Measurements from ENCODE around the gene TMEM119. TPM values are rescaled to one million over a fixed set of nuclear protein-coding genes. Genes with fewer than 3 reads are reported as not detected.

Gene TMEM119
- total and polyA plus RNA-seq, 2 experiments from 2014 or later, result 55.5 to 93.2 TPM

- Histone ChIP-seq H3K9ac (peak overlapping the region; percentile 69), H3K4me2 (ENCODE audit: unreplicated experiment) (peak overlapping the region; percentile 47), H3K4me1 (ENCODE audit: insufficient read depth) (peaks cover 36% of the 10 kb centered on the region)
These were observed 32.1 kb upstream of the TMEM119 start for GRCh38 chr12:108629824-108630476.

GRCh38 chr12:108629151-108629550, 31.3 kb upstream of the TMEM119 start:
- Histone ChIP-seq H3K4me3 (no peak overlapping the region), H2AFZ (no peak overlapping the region), H3K9me3 (ENCODE audit: low read depth) (no peaks in the 10 kb centered on the region), H3K27ac (peak overlapping the region; percentile 87), H3K79me2 (ENCODE audit: insufficient read depth) (no peaks in the 10 kb centered on the region), H4K20me1 (ENCODE audit: insufficient read depth) (no peaks in the 10 kb centered on the region), H3F3A (ENCODE audit: insufficient read depth) (peaks cover 47% of the 10 kb centered on the region), H3K4me2 (ENCODE audit: unreplicated experiment) (peak overlapping the region; percentile 46), H3K4me1 (ENCODE audit: insufficient read depth) (peaks cover 36% of the 10 kb centered on the region), H3K27me3 (replicated peaks; ENCODE audit: insufficient read depth) (no peaks in the 10 kb centered on the region), H3K36me3 (ENCODE audit: low read depth) (no peaks in the 10 kb centered on the region), H3K9me2 (ENCODE audit: insufficient read depth) (no peaks in the 10 kb centered on the region), H3K9ac (peak overlapping the region; percentile 69)
- in situ Hi-C loops (cut with MboI), result no loop called here
- 83 to 86% methylated on average over 5 of the region's 5 CpGs for WGBS, 2 experiments (ENCODE audit: low coverage in 1 of 2, low lambda C conversion rate in 2 of 2, missing lambda C conversion rate in 2 of 2)
- TF ChIP-seq EZH2 (IDR thresholded peaks at IDR 0.05; ENCODE audit: insufficient read depth, poor library complexity, severe bottlenecking) (no peak), EZH2phosphoT487 (IDR thresholded peaks at IDR 0.05; ENCODE audit: insufficient read depth, low read depth) (no peak)
- no peak for DNase-seq

More at GRCh38 chr12:108629824-108630476, 32.1 kb upstream of the TMEM119 start:
- Histone ChIP-seq H3K9me3 (ENCODE audit: low read depth) (no peaks in the 10 kb centered on the region), H3K27me3 (replicated peaks; ENCODE audit: insufficient read depth) (no peaks in the 10 kb centered on the region), H3K36me3 (ENCODE audit: low read depth) (no peaks in the 10 kb centered on the region), H3F3A (ENCODE audit: insufficient read depth) (peaks cover 47% of the 10 kb centered on the region), H3K9me2 (ENCODE audit: insufficient read depth) (no peaks in the 10 kb centered on the region), H2AFZ (0 out of 2 replicates have a peak overlapping the region, but pooled peaks have one; percentile 2), H3K79me2 (ENCODE audit: insufficient read depth) (no peaks in the 10 kb centered on the region), H4K20me1 (ENCODE audit: insufficient read depth) (no peaks in the 10 kb centered on the region), H3K27ac (peak overlapping the region; percentile 87), H3K4me3 (no peak overlapping the region)
- in situ Hi-C loops (cut with MboI), result no loop called here
- TF ChIP-seq EZH2 (IDR thresholded peaks at IDR 0.05; ENCODE audit: insufficient read depth, poor library complexity, severe bottlenecking) (no peak), EZH2phosphoT487 (IDR thresholded peaks at IDR 0.05; ENCODE audit: insufficient read depth, low read depth) (no peak)
- 36 to 40% methylated on average over 17 of the region's 17 CpGs for WGBS, 2 experiments (ENCODE audit: low coverage in 1 of 2, low lambda C conversion rate in 2 of 2, missing lambda C conversion rate in 2 of 2)
- DNase-seq, result peak; percentile 96

GRCh38 chr12:108627134-108627920, 29.4 kb upstream of the TMEM119 start:
- Histone ChIP-seq H3F3A (ENCODE audit: insufficient read depth) (peaks cover 31% of the 10 kb centered on the region), H3K9me2 (ENCODE audit: insufficient read depth) (no peaks in the 10 kb centered on the region), H3K4me3 (no peak overlapping the region), H2AFZ (no peak overlapping the region), H3K27me3 (replicated peaks; ENCODE audit: insufficient read depth) (no peaks in the 10 kb centered on the region), H3K4me2 (ENCODE audit: unreplicated experiment) (no peak overlapping the region), H3K36me3 (ENCODE audit: low read depth) (no peaks in the 10 kb centered on the region), H3K79me2 (ENCODE audit: insufficient read depth) (no peaks in the 10 kb centered on the region), H4K20me1 (ENCODE audit: insufficient read depth) (no peaks in the 10 kb centered on the region), H3K27ac (no peak overlapping the region), H3K9me3 (ENCODE audit: low read depth) (no peaks in the 10 kb centered on the region), H3K4me1 (ENCODE audit: insufficient read depth) (peaks cover 36% of the 10 kb centered on the region), H3K9ac (no peak overlapping the region)
- TF ChIP-seq EZH2 (IDR thresholded peaks at IDR 0.05; ENCODE audit: insufficient read depth, poor library complexity, severe bottlenecking), result no peak
- no peak for TF ChIP-seq EZH2phosphoT487 (IDR thresholded peaks at IDR 0.05; ENCODE audit: insufficient read depth, low read depth)
- 92% methylated on average over 8 of the region's 8 CpGs for WGBS, 2 experiments (ENCODE audit: low coverage in 1 of 2, low lambda C conversion rate in 2 of 2, missing lambda C conversion rate in 2 of 2)
- no peak for DNase-seq
- in situ Hi-C loops (cut with MboI), result no loop called here

- in situ Hi-C loops (cut with MboI), result no loop called here
- no peak overlapping the region for H3K4me3 ChIP-seq
These were observed 27.3 kb upstream of the TMEM119 start for GRCh38 chr12:108625228-108625627.

More at GRCh38 chr12:108625228-108625627, 27.3 kb upstream of the TMEM119 start:
- no peaks in the 10 kb centered on the region for H3K9me3 ChIP-seq (ENCODE audit: low read depth)
- no peaks in the 10 kb centered on the region for H3K79me2 ChIP-seq (ENCODE audit: insufficient read depth)
- H3K9me2 ChIP-seq (ENCODE audit: insufficient read depth), result no peaks in the 10 kb centered on the region
- no peaks in the 10 kb centered on the region for H4K20me1 ChIP-seq (ENCODE audit: insufficient read depth)
- no peak for DNase-seq
- H3K4me1 ChIP-seq (ENCODE audit: insufficient read depth), result peaks cover 24% of the 10 kb centered on the region
- no peak overlapping the region for H3K9ac ChIP-seq
- H3K36me3 ChIP-seq (ENCODE audit: low read depth), result no peaks in the 10 kb centered on the region
- no peaks in the 10 kb centered on the region for H3K27me3 ChIP-seq (replicated peaks; ENCODE audit: insufficient read depth)
- WGBS, 2 experiments (ENCODE audit: low coverage in 1 of 2, low lambda C conversion rate in 2 of 2, missing lambda C conversion rate in 2 of 2), result 82 to 91% methylated on average over 3 of the region's 3 CpGs
- no peak overlapping the region for H2AFZ ChIP-seq
- H3F3A ChIP-seq (ENCODE audit: insufficient read depth), result peaks cover 14% of the 10 kb centered on the region
- TF ChIP-seq EZH2phosphoT487 (IDR thresholded peaks at IDR 0.05; ENCODE audit: insufficient read depth, low read depth), result no peak
- TF ChIP-seq EZH2 (IDR thresholded peaks at IDR 0.05; ENCODE audit: insufficient read depth, poor library complexity, severe bottlenecking), result no peak
- no peak overlapping the region for H3K27ac ChIP-seq
- H3K4me2 ChIP-seq (ENCODE audit: unreplicated experiment), result no peak overlapping the region

Measured in GM23248 (cell line).